Measurements from ENCODE around the gene KIR3DL1. TPM values are rescaled to one million over a fixed set of nuclear protein-coding genes. Genes with fewer than 3 reads are reported as not detected.
"Not testable (repeated sequence)": the region's sequence is repeated elsewhere in the genome, so short reads cannot be mapped to it uniquely, and the experiment has no call there.

KIR3DL1 gene
- total RNA-seq, result not detected

DNA sequence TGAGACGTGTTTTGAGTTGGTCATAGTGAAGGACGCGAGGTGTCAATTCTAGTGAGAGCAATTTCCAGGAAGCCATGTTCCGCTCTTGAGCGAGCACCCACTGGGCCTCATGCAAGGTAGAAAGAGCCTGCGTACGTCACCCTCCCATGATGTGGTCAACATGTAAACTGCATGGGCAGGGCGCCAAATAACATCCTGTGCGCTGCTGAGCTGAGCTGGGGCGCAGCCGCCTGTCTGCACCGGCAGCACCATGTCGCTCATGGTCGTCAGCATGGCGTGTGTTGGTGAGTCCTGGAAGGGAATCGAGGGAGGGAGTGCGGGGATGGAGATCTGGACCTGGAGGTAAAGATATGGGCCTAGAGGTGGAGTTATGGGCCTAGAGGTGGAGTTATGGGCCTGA lies at the start of gene KIR3DL1:
Gene KIR3DL1 (plus strand): TSS at position 218 of the 400 bp plus-strand sequence.
- TF ChIP-seq, protein P1, sequence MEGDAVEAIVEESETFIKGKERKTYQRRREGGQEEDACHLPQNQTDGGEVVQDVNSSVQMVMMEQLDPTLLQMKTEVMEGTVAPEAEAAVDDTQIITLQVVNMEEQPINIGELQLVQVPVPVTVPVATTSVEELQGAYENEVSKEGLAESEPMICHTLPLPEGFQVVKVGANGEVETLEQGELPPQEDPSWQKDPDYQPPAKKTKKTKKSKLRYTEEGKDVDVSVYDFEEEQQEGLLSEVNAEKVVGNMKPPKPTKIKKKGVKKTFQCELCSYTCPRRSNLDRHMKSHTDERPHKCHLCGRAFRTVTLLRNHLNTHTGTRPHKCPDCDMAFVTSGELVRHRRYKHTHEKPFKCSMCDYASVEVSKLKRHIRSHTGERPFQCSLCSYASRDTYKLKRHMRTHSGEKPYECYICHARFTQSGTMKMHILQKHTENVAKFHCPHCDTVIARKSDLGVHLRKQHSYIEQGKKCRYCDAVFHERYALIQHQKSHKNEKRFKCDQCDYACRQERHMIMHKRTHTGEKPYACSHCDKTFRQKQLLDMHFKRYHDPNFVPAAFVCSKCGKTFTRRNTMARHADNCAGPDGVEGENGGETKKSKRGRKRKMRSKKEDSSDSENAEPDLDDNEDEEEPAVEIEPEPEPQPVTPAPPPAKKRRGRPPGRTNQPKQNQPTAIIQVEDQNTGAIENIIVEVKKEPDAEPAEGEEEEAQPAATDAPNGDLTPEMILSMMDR (IDR thresholded peaks at IDR 0.05; ENCODE audit: low read depth), result not testable (repeated sequence)

DNA sequence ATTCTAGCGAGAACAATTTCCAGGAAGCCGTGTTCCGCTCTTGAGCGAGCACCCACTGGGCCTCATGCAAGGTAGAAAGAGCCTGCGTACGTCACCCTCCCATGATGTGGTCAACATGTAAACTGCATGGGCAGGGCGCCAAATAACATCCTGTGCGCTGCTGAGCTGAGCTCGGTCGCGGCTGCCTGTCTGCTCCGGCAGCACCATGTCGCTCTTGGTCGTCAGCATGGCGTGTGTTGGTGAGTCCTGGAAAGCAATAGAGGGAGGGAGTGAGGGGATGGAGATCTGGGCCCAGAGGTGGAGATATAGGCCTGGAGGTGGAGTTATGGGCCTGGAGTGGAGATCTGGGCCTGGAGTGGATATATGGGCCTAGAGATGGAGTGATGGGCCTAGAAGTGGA lies 46.6 kb upstream of the KIR3DL1 start, which contains the start of gene KIR2DL1:
Gene KIR2DL1 (plus strand): TSS at position 148 of the 400 bp plus-strand sequence. CDS start 58 bp downstream, at position 206.
- TF ChIP-seq, protein P1 (IDR thresholded peaks at IDR 0.05; ENCODE audit: low read depth), result not testable (repeated sequence)

DNA sequence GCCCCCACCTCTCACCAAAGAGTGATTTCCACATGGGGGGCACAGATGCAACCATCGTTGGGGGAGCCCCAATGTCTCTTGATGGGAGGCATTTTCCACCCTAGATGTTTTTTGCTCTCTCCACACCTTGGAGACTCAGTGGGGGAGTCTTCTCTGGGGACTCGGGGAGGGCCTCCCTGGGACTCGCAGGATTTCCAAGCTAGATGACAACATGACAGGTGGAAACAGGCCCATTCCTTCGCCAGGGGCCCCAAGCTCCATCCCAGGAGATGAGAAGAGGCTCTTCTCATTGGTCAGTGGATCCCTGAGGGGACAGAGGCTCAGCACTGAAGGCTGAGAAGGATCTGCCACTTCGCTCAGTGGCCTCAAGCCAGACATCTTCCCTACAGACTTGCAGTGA lies 25.6 kb upstream of the KIR3DL1 start:
- TF ChIP-seq, protein P1 (IDR thresholded peaks at IDR 0.05; ENCODE audit: low read depth), result no peak

DNA sequence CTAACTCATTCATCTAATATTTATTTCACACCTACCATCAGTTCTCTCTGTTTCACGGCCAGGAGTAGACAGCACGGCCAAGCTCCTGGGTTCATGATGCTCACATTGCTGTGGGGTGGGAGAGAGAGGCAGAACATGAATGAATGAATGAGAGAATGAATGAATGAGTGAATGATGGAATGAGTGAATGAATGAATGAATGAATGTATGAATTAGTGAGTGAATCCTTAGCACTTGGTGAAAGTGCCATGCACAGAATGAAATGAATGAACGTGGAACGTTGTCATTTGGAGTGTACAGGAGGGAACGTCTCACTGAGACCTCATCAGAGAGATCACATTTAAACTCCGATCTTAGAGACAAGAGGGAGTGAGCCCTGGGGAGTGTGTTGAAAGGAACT lies 24.8 kb upstream of the KIR3DL1 start:
- TF ChIP-seq, protein P1 (IDR thresholded peaks at IDR 0.05; ENCODE audit: low read depth), result no peak

DNA sequence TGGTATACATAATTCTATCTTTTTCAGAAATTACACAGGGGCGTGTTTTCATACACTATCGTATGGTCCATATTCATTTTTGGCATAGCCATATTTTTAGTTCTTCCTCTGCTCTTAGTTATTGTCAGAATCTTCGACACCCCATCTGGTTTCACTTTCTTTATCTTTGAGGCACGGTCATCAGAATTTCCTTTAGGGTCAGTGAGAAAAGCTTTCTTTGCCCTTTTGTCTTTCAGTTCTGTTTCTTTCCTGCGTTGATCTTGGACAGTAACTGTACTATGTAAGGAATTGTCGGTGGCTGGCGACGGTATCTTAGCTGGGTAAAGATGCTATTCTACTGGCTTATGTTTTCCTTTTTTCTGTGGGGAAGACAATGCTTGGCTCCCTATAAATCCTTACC lies 23.5 kb upstream of the KIR3DL1 start:
- TF ChIP-seq, protein P1 (IDR thresholded peaks at IDR 0.05; ENCODE audit: low read depth), result no peak

DNA sequence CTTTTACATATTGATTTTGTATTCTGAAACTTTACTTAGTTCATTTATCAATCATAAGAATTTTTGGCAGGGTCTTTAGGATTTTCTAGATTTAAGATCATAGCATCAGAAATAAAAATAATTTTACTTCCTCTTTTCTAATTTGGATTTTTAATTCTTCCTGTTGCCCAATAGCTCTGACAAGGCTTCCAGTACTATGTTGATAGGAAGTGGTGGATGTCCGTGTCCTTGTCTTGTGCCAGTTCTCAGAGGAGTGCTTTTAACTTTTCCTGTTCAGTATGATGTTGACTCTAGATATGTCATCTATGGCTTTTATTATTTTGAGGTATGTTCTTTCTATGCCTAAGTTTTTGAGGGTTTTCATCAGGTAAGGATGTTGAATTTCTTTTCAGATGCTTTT lies 20.5 kb upstream of the KIR3DL1 start:
- TF ChIP-seq, protein P1 (IDR thresholded peaks at IDR 0.05; ENCODE audit: low read depth), result no peak

DNA sequence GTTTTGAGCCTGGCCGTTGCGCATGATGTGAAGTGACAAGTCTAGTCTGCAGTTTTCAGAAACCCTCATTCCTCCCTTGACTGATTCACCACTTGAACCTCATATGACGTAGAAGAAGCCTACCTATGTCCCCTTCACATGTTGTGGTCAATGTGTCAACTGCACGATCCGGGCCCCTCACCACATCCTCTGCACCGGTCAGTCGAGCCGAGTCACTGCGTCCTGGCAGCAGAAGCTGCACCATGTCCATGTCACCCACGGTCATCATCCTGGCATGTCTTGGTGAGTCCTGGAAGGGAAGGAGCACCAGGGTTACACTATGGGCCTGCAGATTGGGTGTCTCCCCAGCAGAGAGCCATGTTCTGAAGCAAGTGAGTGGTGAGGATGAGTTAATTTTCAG lies 12.9 kb upstream of the KIR3DL1 start, which contains the start of gene KIR2DL4:
Gene KIR2DL4 (plus strand): TSS at position 201 of the 400 bp plus-strand sequence. CDS start 42 bp downstream, at position 243.
- TF ChIP-seq, protein P1 (IDR thresholded peaks at IDR 0.05; ENCODE audit: low read depth), result no peak
